Measurements from ENCODE around the gene NRXN3.

DNA sequence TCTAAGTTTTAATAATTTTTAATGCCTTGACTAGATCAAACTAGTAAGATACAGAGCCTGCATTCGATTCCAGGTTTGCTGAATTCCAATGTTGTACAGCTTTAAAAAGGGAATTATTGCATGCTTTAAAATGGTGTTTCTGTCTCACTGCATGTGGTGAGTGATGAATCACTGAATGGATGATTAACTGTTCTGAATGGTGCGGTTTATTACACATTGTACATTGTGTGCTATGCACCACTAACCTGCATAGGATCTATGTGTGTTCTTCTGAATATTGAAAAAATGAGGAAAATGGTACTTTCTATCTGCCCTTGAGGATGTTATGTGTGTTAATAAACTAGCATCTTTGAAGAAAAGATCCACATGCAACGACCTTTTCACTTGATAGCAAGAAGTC lies 231.7 kb downstream of the NRXN3 start:
- TF ChIP-seq, protein P1, sequence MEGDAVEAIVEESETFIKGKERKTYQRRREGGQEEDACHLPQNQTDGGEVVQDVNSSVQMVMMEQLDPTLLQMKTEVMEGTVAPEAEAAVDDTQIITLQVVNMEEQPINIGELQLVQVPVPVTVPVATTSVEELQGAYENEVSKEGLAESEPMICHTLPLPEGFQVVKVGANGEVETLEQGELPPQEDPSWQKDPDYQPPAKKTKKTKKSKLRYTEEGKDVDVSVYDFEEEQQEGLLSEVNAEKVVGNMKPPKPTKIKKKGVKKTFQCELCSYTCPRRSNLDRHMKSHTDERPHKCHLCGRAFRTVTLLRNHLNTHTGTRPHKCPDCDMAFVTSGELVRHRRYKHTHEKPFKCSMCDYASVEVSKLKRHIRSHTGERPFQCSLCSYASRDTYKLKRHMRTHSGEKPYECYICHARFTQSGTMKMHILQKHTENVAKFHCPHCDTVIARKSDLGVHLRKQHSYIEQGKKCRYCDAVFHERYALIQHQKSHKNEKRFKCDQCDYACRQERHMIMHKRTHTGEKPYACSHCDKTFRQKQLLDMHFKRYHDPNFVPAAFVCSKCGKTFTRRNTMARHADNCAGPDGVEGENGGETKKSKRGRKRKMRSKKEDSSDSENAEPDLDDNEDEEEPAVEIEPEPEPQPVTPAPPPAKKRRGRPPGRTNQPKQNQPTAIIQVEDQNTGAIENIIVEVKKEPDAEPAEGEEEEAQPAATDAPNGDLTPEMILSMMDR (tag by site-specific recombination; IDR thresholded peaks at IDR 0.05): no peak
- TF ChIP-seq ZNF157 (tag by site-specific recombination; IDR thresholded peaks at IDR 0.05): no peak
- TF ChIP-seq, protein P2, sequence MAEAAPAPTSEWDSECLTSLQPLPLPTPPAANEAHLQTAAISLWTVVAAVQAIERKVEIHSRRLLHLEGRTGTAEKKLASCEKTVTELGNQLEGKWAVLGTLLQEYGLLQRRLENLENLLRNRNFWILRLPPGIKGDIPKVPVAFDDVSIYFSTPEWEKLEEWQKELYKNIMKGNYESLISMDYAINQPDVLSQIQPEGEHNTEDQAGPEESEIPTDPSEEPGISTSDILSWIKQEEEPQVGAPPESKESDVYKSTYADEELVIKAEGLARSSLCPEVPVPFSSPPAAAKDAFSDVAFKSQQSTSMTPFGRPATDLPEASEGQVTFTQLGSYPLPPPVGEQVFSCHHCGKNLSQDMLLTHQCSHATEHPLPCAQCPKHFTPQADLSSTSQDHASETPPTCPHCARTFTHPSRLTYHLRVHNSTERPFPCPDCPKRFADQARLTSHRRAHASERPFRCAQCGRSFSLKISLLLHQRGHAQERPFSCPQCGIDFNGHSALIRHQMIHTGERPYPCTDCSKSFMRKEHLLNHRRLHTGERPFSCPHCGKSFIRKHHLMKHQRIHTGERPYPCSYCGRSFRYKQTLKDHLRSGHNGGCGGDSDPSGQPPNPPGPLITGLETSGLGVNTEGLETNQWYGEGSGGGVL (tag by site-specific recombination; IDR thresholded peaks at IDR 0.05): no peak
- no peak for TF ChIP-seq ZBTB8A (tag by site-specific recombination; IDR thresholded peaks at IDR 0.05)
- TF ChIP-seq, protein P3, sequence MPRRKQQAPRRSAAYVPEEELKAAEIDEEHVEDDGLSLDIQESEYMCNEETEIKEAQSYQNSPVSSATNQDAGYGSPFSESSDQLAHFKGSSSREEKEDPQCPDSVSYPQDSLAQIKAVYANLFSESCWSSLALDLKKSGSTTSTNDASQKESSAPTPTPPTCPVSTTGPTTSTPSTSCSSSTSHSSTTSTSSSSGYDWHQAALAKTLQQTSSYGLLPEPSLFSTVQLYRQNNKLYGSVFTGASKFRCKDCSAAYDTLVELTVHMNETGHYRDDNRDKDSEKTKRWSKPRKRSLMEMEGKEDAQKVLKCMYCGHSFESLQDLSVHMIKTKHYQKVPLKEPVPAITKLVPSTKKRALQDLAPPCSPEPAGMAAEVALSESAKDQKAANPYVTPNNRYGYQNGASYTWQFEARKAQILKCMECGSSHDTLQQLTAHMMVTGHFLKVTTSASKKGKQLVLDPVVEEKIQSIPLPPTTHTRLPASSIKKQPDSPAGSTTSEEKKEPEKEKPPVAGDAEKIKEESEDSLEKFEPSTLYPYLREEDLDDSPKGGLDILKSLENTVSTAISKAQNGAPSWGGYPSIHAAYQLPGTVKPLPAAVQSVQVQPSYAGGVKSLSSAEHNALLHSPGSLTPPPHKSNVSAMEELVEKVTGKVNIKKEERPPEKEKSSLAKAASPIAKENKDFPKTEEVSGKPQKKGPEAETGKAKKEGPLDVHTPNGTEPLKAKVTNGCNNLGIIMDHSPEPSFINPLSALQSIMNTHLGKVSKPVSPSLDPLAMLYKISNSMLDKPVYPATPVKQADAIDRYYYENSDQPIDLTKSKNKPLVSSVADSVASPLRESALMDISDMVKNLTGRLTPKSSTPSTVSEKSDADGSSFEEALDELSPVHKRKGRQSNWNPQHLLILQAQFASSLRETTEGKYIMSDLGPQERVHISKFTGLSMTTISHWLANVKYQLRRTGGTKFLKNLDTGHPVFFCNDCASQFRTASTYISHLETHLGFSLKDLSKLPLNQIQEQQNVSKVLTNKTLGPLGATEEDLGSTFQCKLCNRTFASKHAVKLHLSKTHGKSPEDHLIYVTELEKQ (tag by site-specific recombination; IDR thresholded peaks at IDR 0.05; ENCODE audit: borderline replicate concordance): no peak
